Esophagus squamous epithelium (tissue), 5 donors: ENCODE results near the gene IRX6. TPM values are rescaled to one million over a fixed set of nuclear protein-coding genes. Genes with fewer than 3 reads are reported as not detected.

Source experiments
- DNase-seq: peaks from one replicate; lab custom pipeline; 2025; lab: John Stamatoyannopoulos, UW
- H3K27ac ChIP-seq, 4 donors: fragments of 200-600 bp; sonication (generic); one replicate each; pipeline ENCODE4 v1.5.1; 2016 to 2019; ENCODE audit warnings: mild to moderate bottlenecking in 1 of 4
- H3K27me3 ChIP-seq, 4 donors: fragments of 200-600 bp; sonication (generic); 1 replicate in 3 of 4; 2 replicates in 1 of 4; pipeline versions ENCODE4 v1.5.1 to v1.6.0; 2017 to 2021; ENCODE audit warnings: antibody characterized with exemption in 1 of 4
- H3K36me3 ChIP-seq, 3 donors: fragments of 200-600 bp; sonication (generic); one replicate each; pipeline ENCODE4 v1.5.1; 2016 to 2019
- H3K4me1 ChIP-seq, 3 donors: fragments of 200-600 bp; sonication (generic); one replicate each; pipeline ENCODE4 v1.5.1; 2017 to 2019
- H3K4me3 ChIP-seq, 4 donors: fragments of 200-600 bp; sonication (generic); 1 replicate in 3 of 4; 2 replicates in 1 of 4; pipeline ENCODE4 v1.5.1; 2016 to 2019; ENCODE audit warnings: mild to moderate bottlenecking in 2 of 4, moderate library complexity in 1 of 4
- H3K9me3 ChIP-seq, 3 donors: fragments of 200-600 bp; sonication (generic); one replicate each; pipeline ENCODE4 v1.5.1; 2016 to 2019
- POLR2A ChIP-seq, 4 donors: fragments of 450-650 bp; IDR thresholded peaks; one replicate each; pipeline ENCODE4 v1.6.1; 2017; ENCODE audit warnings: antibody characterized with exemption in 4 of 4, mild to moderate bottlenecking in 4 of 4, moderate library complexity in 3 of 4
- WGBS, 2 donors: methylation state at CpG; one replicate each; pipeline ENCODE4 v1.1.5; 2018; 5-methylcytosine and 5-hydroxymethylcytosine counted together
- intact Hi-C: fragments of 100-400 bp; cut with DNase I; formaldehyde crosslinking; loops from one replicate; pipeline ENCODE4 v1.15.0; 2022
- small RNA-seq, 4 donors: library from RNA; depleted of rRNA; stranded (forward); fragments of <200 nt; gene quantifications; one replicate each; pipeline ENCODE3, GENCODE V24; 2016
- total RNA-seq, 4 donors: library from RNA; depleted of rRNA; stranded (reverse); fragments of >200 nt; gene quantifications; one replicate each; pipeline ENCODE4 v1.1.0, GENCODE V29; 2016
- TF ChIP-seq, protein P1 (sequence below), 6 experiments: fragments of 450-650 bp in 4 of 6; fragments of 200-600 bp in 2 of 6; sonication (generic) in 2 of 6; IDR thresholded peaks; one replicate each; pipeline ENCODE4 v1.5.1; 2016 to 2019; ENCODE audit warnings: antibody characterized with exemption in 6 of 6, mild to moderate bottlenecking in 4 of 6, moderate library complexity in 4 of 6
- donor health status: DM: yes; HTN: yes; CAD: no.

The IRX6 gene
- total RNA-seq, 4 donors from 2014 or later = 0.18 to 0.91 (median 0.56) TPM

DNA sequence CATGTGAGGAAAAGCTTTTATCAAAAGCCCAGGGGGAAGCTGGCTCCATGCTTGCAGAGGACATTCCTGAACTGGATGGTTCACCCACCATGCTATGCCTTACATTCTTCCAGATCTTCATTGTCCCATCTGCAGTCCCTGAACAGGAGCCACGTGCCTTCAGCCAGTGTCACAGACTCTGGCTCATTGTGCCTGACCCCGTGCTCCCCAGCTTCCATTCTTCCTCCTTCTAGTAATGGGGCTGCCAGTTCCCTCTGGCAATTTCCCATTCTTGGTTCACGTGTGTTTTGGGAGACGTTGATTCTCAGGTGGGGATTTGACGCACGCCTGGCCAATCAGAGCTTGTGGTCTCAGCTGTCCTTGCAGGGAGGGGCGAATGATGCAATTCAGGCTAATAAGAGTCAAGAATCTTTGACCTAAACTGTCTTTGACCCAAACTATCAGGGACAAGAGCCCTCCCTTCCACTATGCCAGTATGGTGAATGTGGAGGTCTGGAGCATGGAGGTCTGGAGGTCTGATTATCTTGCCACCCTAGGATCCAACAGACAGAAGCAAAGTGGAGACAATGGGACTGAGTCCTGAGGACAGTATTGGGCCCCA, 52.7 kb downstream of the IRX6 start:
- no peak for TF ChIP-seq POLR2A (IDR thresholded peaks at IDR 0.05)
- TF ChIP-seq, protein P1, sequence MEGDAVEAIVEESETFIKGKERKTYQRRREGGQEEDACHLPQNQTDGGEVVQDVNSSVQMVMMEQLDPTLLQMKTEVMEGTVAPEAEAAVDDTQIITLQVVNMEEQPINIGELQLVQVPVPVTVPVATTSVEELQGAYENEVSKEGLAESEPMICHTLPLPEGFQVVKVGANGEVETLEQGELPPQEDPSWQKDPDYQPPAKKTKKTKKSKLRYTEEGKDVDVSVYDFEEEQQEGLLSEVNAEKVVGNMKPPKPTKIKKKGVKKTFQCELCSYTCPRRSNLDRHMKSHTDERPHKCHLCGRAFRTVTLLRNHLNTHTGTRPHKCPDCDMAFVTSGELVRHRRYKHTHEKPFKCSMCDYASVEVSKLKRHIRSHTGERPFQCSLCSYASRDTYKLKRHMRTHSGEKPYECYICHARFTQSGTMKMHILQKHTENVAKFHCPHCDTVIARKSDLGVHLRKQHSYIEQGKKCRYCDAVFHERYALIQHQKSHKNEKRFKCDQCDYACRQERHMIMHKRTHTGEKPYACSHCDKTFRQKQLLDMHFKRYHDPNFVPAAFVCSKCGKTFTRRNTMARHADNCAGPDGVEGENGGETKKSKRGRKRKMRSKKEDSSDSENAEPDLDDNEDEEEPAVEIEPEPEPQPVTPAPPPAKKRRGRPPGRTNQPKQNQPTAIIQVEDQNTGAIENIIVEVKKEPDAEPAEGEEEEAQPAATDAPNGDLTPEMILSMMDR (IDR thresholded peaks at IDR 0.05) = no peak
- H3K27ac ChIP-seq = no peak overlapping the region
- 77 to 94% methylated on average over 6 to 7 of the region's 7 CpGs for WGBS, 2 donors
- H3K9me3 ChIP-seq = no peaks in the 10 kb centered on the region
- H3K4me1 ChIP-seq = no peaks in the 10 kb centered on the region
- H3K36me3 ChIP-seq = no peaks in the 10 kb centered on the region
- H3K4me3 ChIP-seq = no peak overlapping the region
- DNase-seq = no peak
- intact Hi-C loops = no loop called here
- peaks cover 0 to 4% (median 0%) of the 10 kb centered on the region in 4 donors for H3K27me3 ChIP-seq

DNA sequence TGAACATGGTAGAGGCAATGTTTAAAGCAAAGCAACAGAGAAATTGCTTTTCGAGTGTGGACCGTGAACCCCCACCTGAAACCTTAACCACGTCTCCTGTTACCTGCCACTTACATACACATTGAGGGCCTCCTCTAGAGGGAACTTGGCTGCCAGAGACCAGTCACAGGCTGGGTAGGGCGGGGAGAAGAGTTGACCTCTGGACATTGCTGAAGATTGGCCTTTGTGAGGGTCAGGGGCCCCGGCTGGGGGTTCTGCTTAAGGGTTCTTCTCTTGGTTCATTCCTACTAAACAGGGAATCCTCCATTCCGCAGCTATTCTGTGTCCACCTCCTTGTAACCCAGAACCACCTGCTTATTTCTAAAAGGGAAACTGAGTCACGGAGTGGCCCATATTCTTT, 53.8 kb downstream of the IRX6 start:
- intact Hi-C loops = no loop called here
- Histone ChIP-seq H3K36me3 (no peaks in the 10 kb centered on the region), H3K27me3 (peaks cover 0 to 4% (median 0%) of the 10 kb centered on the region in 4 donors), H3K9me3 (no peaks in the 10 kb centered on the region), H3K4me1 (no peaks in the 10 kb centered on the region), H3K27ac (no peak overlapping the region), H3K4me3 (no peak overlapping the region)
- WGBS, 2 donors = 91 to 92% methylated on average over 6 to 7 of the region's 7 CpGs
- TF ChIP-seq, protein P1 (IDR thresholded peaks at IDR 0.05) = no peak
- no peak for TF ChIP-seq POLR2A (IDR thresholded peaks at IDR 0.05)
- DNase-seq = no peak

GRCh38 chr16:55378616-55379015, 54.6 kb downstream of the IRX6 start:
- Histone ChIP-seq H3K36me3 (no peaks in the 10 kb centered on the region), H3K9me3 (no peaks in the 10 kb centered on the region), H3K4me1 (no peaks in the 10 kb centered on the region), H3K4me3 (no peak overlapping the region), H3K27ac (no peak overlapping the region), H3K27me3 (peaks cover 0 to 4% (median 0%) of the 10 kb centered on the region in 4 donors)
- DNase-seq = no peak
- WGBS, 2 donors = 77 to 89% methylated on average over 3 of the region's 3 CpGs
- intact Hi-C loops = no loop called here
- no peak for TF ChIP-seq POLR2A (IDR thresholded peaks at IDR 0.05)
- TF ChIP-seq, protein P1 (IDR thresholded peaks at IDR 0.05) = no peak

DNA sequence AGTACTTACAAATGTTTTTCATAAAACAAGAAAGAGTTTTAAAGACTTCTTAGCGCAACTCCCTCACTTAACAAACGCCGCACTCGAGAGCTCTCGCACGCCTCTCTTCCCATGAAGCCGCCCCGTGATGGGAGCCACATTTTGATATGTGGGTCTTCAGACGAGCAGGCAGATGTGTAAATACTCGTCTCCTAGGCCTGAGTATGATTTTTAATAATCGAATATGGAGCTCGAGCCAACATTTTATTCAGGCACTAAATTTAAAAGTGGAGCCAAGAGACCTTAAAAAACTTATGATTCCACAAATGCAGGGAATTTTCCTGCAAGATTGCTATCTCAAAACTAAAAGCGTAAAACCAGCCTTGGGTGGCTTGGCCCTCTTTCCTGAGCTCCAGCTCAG, 55.4 kb downstream of the IRX6 start:
- peaks cover 0 to 4% (median 0%) of the 10 kb centered on the region in 4 donors for H3K27me3 ChIP-seq
- H3K4me1 ChIP-seq = no peaks in the 10 kb centered on the region
- no peaks in the 10 kb centered on the region for H3K9me3 ChIP-seq
- no peaks in the 10 kb centered on the region for H3K36me3 ChIP-seq
- H3K4me3 ChIP-seq = no peak overlapping the region
- H3K27ac ChIP-seq = no peak overlapping the region
- no peak for DNase-seq
- WGBS, 2 donors = 83 to 94% methylated on average over 13 of the region's 13 CpGs
- no peak for TF ChIP-seq POLR2A (IDR thresholded peaks at IDR 0.05)
- TF ChIP-seq, protein P1 (IDR thresholded peaks at IDR 0.05) = no peak
- intact Hi-C loops = no loop called here

- Histone ChIP-seq H3K27me3 (peaks cover 0 to 4% (median 0%) of the 10 kb centered on the region in 4 donors), H3K27ac (no peak overlapping the region), H3K4me1 (no peaks in the 10 kb centered on the region), H3K36me3 (no peaks in the 10 kb centered on the region), H3K4me3 (no peak overlapping the region), H3K9me3 (no peaks in the 10 kb centered on the region)
- DNase-seq = no peak
- intact Hi-C loops = no loop called here
- WGBS, 2 donors = 81 to 92% methylated on average over 3 to 5 of the region's 7 CpGs
- TF ChIP-seq, protein P1 (IDR thresholded peaks at IDR 0.05) = no peak
- TF ChIP-seq POLR2A (IDR thresholded peaks at IDR 0.05) = no peak
Observed at GRCh38 chr16:55379876-55380390, 55.9 kb downstream of the IRX6 start.

Small RNAs within 50 kb of the gene (small RNA-seq; reads per million reads assigned to genes)
- gene RN7SL841P = 0 reads per million in 4 donors

Other genes with a start within 250 kb of the IRX6 start
- 100 to 1,000 TPM in 2 of 4 donors, 10 to 100 TPM in 1, 1 to 10 TPM in 1; 4.5 to 210 (median 92.7) TPM for gene MMP2, start 155.0 kb downstream of the IRX6 start, total RNA-seq
- 10 to 100 TPM; 10.0 to 21.7 (median 16.9) TPM for gene LPCAT2, start 184.9 kb downstream of the IRX6 start, total RNA-seq
- gene CAPNS2, start 242.5 kb downstream of the IRX6 start, total RNA-seq = 100 to 1,000 TPM in 1 of 4 donors, 10 to 100 TPM in 3; 58.8 to 145 (median 74.0) TPM